ENCODE data around the gene WDR90.

WDR90 gene

GRCh38 chr16:648781-649589 lies at the start of gene WDR90:
Gene WDR90 (plus strand): TSS chr16:649365. CDS start chr16:649417, 52 bp downstream.
- DNase-seq (ENCODE audit: low spot score) = peak; percentile 88

- DNase-seq (ENCODE audit: low spot score) = no peak
Observed at GRCh38 chr16:600781-601180, 48.4 kb upstream of the WDR90 start.

- no peak for DNase-seq (ENCODE audit: low spot score)
Observed at GRCh38 chr16:603933-604332, 45.2 kb upstream of the WDR90 start.

- DNase-seq (ENCODE audit: low spot score) = no peak
Observed at GRCh38 chr16:606656-607307, 42.4 kb upstream of the WDR90 start.

GRCh38 chr16:608019-608418 lies 41.1 kb upstream of the WDR90 start:
- no peak for DNase-seq (ENCODE audit: low spot score)

- DNase-seq (ENCODE audit: low spot score) = no peak
Observed at GRCh38 chr16:609316-609715, 39.8 kb upstream of the WDR90 start.

GRCh38 chr16:609984-610383 lies 39.2 kb upstream of the WDR90 start:
- DNase-seq (ENCODE audit: low spot score) = no peak

- DNase-seq (ENCODE audit: low spot score) = peak; percentile 36
Observed at GRCh38 chr16:610513-611381, 38.4 kb upstream of the WDR90 start.

GRCh38 chr16:615122-615521 lies 34.0 kb upstream of the WDR90 start:
- no peak for DNase-seq (ENCODE audit: low spot score)

GRCh38 chr16:616733-617586 lies 32.2 kb upstream of the WDR90 start:
- no peak for DNase-seq (ENCODE audit: low spot score)

GRCh38 chr16:617855-618254 lies 31.3 kb upstream of the WDR90 start:
- DNase-seq (ENCODE audit: low spot score) = no peak

GRCh38 chr16:619476-620100 lies 29.6 kb upstream of the WDR90 start:
- no peak for DNase-seq (ENCODE audit: low spot score)

GRCh38 chr16:620700-621525 lies 28.3 kb upstream of the WDR90 start:
- DNase-seq (ENCODE audit: low spot score) = no peak

- DNase-seq (ENCODE audit: low spot score) = no peak
Observed at GRCh38 chr16:621526-622105, 27.5 kb upstream of the WDR90 start.

GRCh38 chr16:622920-623280 lies 26.3 kb upstream of the WDR90 start:
- no peak for DNase-seq (ENCODE audit: low spot score)

- DNase-seq (ENCODE audit: low spot score) = no peak
Observed at GRCh38 chr16:624526-625070, 24.6 kb upstream of the WDR90 start.

- no peak for DNase-seq (ENCODE audit: low spot score)
Observed at GRCh38 chr16:625117-625976, 23.8 kb upstream of the WDR90 start.

- DNase-seq (ENCODE audit: low spot score) = no peak
Observed at GRCh38 chr16:625977-626765, 23.0 kb upstream of the WDR90 start.
